K562 (cell line): ENCODE data around the gene DHX35. TPM values are rescaled to one million over a fixed set of nuclear protein-coding genes. Genes with fewer than 3 reads are reported as not detected.

Experiments used
- CCNT2 ChIP-seq: IDR thresholded peaks from 2 replicates; pipeline ENCODE4 v1.6.1; 2011; ENCODE audit warnings: borderline replicate concordance, low read depth, mild to moderate bottlenecking, moderate library complexity, mixed read lengths, low read length; ENCODE audit not compliant: insufficient read length; ENCODE audit errors: extremely low read depth
- CTBP1 ChIP-seq: fragments of 450-650 bp; IDR thresholded peaks from 2 replicates; pipeline ENCODE4 v1.6.1; 2016; ENCODE audit warnings: borderline replicate concordance
- E2F3 ChIP-seq: fragments of 250-450 bp; sonication (Bioruptor Pico); IDR thresholded peaks from 2 replicates; pipeline ENCODE4 v1.4.0; 2020; ENCODE audit warnings: mild to moderate bottlenecking
- KAT8 ChIP-seq: fragments of 450-650 bp; IDR thresholded peaks from 2 replicates; pipeline ENCODE4 v1.6.1; 2016; ENCODE audit warnings: low read depth, mild to moderate bottlenecking
- MXI1 ChIP-seq: IDR thresholded peaks from 2 replicates; pipeline ENCODE4 v1.6.1; 2011; ENCODE audit warnings: low read depth, mild to moderate bottlenecking, improper control_type of control experiment, low read length
- PHF8 ChIP-seq: fragments of 200-600 bp; sonication (generic); IDR thresholded peaks from 2 replicates; pipeline ENCODE4 v1.6.1; 2012; ENCODE audit warnings: mixed run types, mild to moderate bottlenecking, inconsistent platforms, low read length, moderate library complexity, borderline replicate concordance
- RBM39 ChIP-seq: fragments of 200-400 bp; formaldehyde crosslinking; optimal IDR thresholded peaks from 2 replicates; pipeline ENCODE3; 2018; ENCODE audit warnings: low read depth, low read length
- SMC3 ChIP-seq: conservative IDR thresholded peaks from 2 replicates; pipeline ENCODE4 v1.6.1; 2011; ENCODE audit warnings: low read depth, low read length, improper control_type of control experiment; ENCODE audit not compliant: insufficient read depth
- TAF7 ChIP-seq: fragments of 450-650 bp; IDR thresholded peaks from 2 replicates; pipeline ENCODE4 v1.6.1; 2016; ENCODE audit warnings: missing genetic modification characterization, missing compliant biosample characterization
- TGIF2 ChIP-seq: sonication (generic); formaldehyde crosslinking; IDR thresholded peaks from 2 replicates; pipeline ENCODE4 v1.8.1; 2022; ENCODE audit warnings: mild to moderate bottlenecking, missing genetic modification reagents, moderate library complexity
- ZFP1 ChIP-seq: fragments of 450-650 bp; formaldehyde crosslinking; IDR thresholded peaks from 2 replicates; pipeline ENCODE4 v1.4.0; 2020; ENCODE audit warnings: mild to moderate bottlenecking, mixed read lengths
- ZNF274 ChIP-seq: IDR thresholded peaks from 2 replicates; pipeline ENCODE4 v1.6.1; 2011; ENCODE audit warnings: low read depth, mild to moderate bottlenecking, low read length, moderate library complexity, borderline replicate concordance
- ZNF445 ChIP-seq: fragments of 250-450 bp; sonication (Bioruptor Pico); IDR thresholded peaks from 2 replicates; pipeline ENCODE4 v1.4.0; 2020; ENCODE audit warnings: low read depth, mild to moderate bottlenecking, moderate library complexity
- polyA plus RNA-seq, 8 experiments: library from polyadenylated mRNA; depleted of rRNA in 4 of 8; stranded (reverse) in 5 of 8; unstranded in 3 of 8; fragments of >200 nt; fragmentation: Nextera tagmentation in 2 of 8; fragmentation: Illumina TruSeq in 1 of 8; extraction: Ambion mirVana in 2 of 8; extraction: Trizol in 1 of 8; gene quantifications; 2 replicates each; pipeline versions ENCODE4 v1.2.1 to v1.2.3, GENCODE V29; 2011 to 2014; ENCODE audit warnings: inconsistent platforms in 1 of 8, missing spikeins in 1 of 8
- total RNA-seq, 7 experiments: library from RNA; depleted of rRNA in 6 of 7; stranded (reverse); fragments of >200 nt in 6 of 7; fragmentation: Illumina TruSeq in 2 of 7; extraction: Trizol in 2 of 7; gene quantifications; 2 replicates each; pipeline versions ENCODE4 v1.2.1 to v1.2.3, GENCODE V29; 2011 to 2021; ENCODE audit warnings: low replicate concordance in 1 of 7
- TF ChIP-seq, protein P1 (sequence below): IDR thresholded peaks from 3 replicates; pipeline ENCODE4 v1.6.1; 2011; ENCODE audit warnings: borderline replicate concordance, mild to moderate bottlenecking, moderate library complexity; ENCODE audit not compliant: insufficient read length; ENCODE audit errors: extremely low read depth
- TF ChIP-seq, protein P2 (sequence below): fragments of 250-450 bp; sonication (Bioruptor Pico); IDR thresholded peaks from 2 replicates; pipeline ENCODE4 v1.5.1; 2021; ENCODE audit warnings: mild to moderate bottlenecking
- TF ChIP-seq, protein P3 (sequence below): fragments of 250-450 bp; sonication (Bioruptor Pico); IDR thresholded peaks from 2 replicates; pipeline ENCODE4 v1.5.0; 2020; ENCODE audit warnings: mild to moderate bottlenecking, borderline replicate concordance
- TF ChIP-seq, protein P4 (sequence below): fragments of 450-650 bp; formaldehyde crosslinking; IDR thresholded peaks from 2 replicates; pipeline ENCODE4 v1.4.0; 2020; ENCODE audit warnings: mild to moderate bottlenecking, moderate library complexity
- TF ChIP-seq, protein P5 (sequence below): fragments of 250-450 bp; sonication (Bioruptor Pico); IDR thresholded peaks from 2 replicates; pipeline ENCODE4 v1.8.0; 2022; ENCODE audit warnings: inconsistent platforms, mild to moderate bottlenecking, moderate library complexity, borderline replicate concordance

Gene DHX35
- total and polyA plus RNA-seq, 9 of the 15 experiments (the other 6 are each of a cell fraction or from before 2014, with no cell fraction given): 6.5 to 25.6 (median 16.9) TPM

DNA sequence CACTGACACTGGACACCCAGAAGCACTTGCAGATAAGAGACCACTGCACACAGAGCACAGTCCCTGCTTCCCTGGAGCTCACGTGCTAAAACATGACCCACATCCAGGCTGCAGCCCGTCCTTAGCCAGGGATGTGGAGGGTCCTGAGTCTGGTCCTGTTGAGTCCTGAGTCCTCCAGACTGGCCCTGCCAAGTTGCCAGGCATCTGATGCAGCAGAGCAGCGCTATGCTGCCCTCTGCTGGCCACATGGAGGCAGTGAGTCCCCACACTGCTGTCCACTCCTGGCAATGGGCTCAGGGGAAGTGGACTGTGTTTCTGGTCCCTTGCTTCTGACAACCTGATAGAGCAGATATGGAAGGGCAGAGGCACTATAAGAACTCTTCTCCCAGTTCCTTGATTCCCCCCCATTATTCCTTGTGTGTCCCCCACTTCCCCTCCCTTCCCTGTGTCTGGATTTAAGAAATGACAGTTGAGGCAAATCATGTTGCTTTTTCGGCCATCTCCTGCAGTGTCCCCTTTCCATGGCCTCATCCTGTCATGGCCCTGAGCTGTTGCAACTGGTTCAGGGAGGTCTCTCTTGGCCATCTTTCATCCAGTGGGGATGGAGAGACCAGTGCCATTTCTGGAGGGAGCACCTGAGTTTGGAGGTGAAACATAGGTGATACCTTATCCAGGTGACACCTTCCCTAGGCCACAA lies 86.0 kb downstream of the DHX35 start (continued):
- TF ChIP-seq, protein P1, sequence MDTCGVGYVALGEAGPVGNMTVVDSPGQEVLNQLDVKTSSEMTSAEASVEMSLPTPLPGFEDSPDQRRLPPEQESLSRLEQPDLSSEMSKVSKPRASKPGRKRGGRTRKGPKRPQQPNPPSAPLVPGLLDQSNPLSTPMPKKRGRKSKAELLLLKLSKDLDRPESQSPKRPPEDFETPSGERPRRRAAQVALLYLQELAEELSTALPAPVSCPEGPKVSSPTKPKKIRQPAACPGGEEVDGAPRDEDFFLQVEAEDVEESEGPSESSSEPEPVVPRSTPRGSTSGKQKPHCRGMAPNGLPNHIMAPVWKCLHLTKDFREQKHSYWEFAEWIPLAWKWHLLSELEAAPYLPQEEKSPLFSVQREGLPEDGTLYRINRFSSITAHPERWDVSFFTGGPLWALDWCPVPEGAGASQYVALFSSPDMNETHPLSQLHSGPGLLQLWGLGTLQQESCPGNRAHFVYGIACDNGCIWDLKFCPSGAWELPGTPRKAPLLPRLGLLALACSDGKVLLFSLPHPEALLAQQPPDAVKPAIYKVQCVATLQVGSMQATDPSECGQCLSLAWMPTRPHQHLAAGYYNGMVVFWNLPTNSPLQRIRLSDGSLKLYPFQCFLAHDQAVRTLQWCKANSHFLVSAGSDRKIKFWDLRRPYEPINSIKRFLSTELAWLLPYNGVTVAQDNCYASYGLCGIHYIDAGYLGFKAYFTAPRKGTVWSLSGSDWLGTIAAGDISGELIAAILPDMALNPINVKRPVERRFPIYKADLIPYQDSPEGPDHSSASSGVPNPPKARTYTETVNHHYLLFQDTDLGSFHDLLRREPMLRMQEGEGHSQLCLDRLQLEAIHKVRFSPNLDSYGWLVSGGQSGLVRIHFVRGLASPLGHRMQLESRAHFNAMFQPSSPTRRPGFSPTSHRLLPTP: no peak
- peak; percentile 85 for TF ChIP-seq SMC3
- TF ChIP-seq RBM39: no peak
- TF ChIP-seq ZNF445 (CRISPR knock-in tag): no peak
- no peak for TF ChIP-seq TAF7 (tag)
- TF ChIP-seq PHF8: no peak
- no peak for TF ChIP-seq TGIF2 (CRISPR knock-in tag)
- no peak for TF ChIP-seq MXI1
- no peak for TF ChIP-seq E2F3 (CRISPR knock-in tag)
- TF ChIP-seq, protein P2, sequence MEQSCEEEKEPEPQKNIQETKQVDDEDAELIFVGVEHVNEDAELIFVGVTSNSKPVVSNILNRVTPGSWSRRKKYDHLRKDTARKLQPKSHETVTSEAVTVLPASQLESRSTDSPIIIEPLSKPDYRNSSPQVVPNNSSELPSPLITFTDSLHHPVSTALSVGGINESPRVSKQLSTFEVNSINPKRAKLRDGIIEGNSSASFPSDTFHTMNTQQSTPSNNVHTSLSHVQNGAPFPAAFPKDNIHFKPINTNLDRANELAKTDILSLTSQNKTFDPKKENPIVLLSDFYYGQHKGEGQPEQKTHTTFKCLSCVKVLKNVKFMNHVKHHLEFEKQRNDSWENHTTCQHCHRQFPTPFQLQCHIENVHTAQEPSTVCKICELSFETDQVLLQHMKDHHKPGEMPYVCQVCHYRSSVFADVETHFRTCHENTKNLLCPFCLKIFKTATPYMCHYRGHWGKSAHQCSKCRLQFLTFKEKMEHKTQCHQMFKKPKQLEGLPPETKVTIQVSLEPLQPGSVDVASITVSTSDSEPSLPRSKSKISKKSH (CRISPR knock-in tag): no peak
- no peak for TF ChIP-seq ZNF274
- TF ChIP-seq KAT8: no peak
- TF ChIP-seq CTBP1: peak; percentile 45; the same call in 1 of the 2 replicates
- no peak for TF ChIP-seq CCNT2
- TF ChIP-seq, protein P3, sequence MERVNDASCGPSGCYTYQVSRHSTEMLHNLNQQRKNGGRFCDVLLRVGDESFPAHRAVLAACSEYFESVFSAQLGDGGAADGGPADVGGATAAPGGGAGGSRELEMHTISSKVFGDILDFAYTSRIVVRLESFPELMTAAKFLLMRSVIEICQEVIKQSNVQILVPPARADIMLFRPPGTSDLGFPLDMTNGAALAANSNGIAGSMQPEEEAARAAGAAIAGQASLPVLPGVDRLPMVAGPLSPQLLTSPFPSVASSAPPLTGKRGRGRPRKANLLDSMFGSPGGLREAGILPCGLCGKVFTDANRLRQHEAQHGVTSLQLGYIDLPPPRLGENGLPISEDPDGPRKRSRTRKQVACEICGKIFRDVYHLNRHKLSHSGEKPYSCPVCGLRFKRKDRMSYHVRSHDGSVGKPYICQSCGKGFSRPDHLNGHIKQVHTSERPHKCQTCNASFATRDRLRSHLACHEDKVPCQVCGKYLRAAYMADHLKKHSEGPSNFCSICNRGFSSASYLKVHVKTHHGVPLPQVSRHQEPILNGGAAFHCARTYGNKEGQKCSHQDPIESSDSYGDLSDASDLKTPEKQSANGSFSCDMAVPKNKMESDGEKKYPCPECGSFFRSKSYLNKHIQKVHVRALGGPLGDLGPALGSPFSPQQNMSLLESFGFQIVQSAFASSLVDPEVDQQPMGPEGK (CRISPR knock-in tag): no peak
- TF ChIP-seq, protein P4, sequence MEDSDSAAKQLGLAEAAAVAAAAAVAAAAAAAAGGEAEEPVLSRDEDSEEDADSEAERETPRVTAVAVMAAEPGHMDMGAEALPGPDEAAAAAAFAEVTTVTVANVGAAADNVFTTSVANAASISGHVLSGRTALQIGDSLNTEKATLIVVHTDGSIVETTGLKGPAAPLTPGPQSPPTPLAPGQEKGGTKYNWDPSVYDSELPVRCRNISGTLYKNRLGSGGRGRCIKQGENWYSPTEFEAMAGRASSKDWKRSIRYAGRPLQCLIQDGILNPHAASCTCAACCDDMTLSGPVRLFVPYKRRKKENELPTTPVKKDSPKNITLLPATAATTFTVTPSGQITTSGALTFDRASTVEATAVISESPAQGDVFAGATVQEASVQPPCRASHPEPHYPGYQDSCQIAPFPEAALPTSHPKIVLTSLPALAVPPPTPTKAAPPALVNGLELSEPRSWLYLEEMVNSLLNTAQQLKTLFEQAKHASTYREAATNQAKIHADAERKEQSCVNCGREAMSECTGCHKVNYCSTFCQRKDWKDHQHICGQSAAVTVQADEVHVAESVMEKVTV (CRISPR knock-in tag): peak; percentile 48; the same call in 1 of the 2 replicates
- TF ChIP-seq ZFP1 (CRISPR knock-in tag): no peak
- TF ChIP-seq, protein P5, sequence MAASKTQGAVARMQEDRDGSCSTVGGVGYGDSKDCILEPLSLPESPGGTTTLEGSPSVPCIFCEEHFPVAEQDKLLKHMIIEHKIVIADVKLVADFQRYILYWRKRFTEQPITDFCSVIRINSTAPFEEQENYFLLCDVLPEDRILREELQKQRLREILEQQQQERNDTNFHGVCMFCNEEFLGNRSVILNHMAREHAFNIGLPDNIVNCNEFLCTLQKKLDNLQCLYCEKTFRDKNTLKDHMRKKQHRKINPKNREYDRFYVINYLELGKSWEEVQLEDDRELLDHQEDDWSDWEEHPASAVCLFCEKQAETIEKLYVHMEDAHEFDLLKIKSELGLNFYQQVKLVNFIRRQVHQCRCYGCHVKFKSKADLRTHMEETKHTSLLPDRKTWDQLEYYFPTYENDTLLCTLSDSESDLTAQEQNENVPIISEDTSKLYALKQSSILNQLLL (CRISPR knock-in tag): no peak
